Activated CD8-positive, alpha-beta memory T cell treated with anti-CD3 and anti-CD28 coated beads, Interleukin-2, amount 50 U/mL, for 24 hours (primary cell): Measurements from ENCODE around the gene FAM50B.
"Not testable (repeated sequence)": the region's sequence is repeated elsewhere in the genome, so short reads cannot be mapped to it uniquely, and the experiment has no call there.

Experiments
- DNase-seq: peaks from one replicate; pipeline ENCODE4 v3.0.0-alpha.2; 2020; ENCODE audit errors: extremely low read depth

FAM50B gene

DNA sequence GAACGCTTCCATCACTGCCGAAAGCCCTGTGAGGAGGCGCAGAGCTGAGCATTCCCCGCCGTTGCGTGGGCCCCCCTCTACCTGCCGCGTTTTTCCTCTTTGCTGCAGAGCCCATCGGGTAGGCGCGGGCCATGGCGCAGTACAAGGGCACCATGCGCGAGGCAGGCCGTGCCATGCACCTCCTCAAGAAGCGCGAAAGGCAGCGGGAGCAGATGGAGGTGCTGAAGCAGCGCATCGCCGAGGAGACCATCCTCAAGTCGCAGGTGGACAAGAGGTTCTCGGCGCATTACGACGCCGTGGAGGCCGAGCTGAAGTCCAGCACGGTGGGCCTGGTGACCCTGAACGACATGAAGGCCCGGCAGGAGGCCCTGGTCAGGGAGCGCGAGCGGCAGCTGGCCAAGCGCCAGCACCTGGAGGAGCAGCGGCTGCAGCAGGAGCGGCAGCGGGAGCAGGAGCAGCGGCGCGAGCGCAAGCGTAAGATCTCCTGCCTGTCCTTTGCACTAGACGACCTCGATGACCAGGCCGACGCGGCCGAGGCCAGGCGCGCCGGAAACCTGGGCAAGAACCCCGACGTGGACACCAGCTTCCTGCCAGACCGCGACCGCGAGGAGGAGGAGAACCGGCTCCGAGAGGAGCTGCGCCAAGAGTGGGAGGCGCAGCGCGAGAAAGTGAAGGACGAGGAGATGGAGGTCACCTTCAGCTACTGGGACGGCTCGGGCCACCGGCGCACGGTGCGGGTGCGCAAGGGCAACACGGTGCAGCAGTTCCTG is 693 bp downstream of the FAM50B start:
- DNase-seq, result no peak

DNA sequence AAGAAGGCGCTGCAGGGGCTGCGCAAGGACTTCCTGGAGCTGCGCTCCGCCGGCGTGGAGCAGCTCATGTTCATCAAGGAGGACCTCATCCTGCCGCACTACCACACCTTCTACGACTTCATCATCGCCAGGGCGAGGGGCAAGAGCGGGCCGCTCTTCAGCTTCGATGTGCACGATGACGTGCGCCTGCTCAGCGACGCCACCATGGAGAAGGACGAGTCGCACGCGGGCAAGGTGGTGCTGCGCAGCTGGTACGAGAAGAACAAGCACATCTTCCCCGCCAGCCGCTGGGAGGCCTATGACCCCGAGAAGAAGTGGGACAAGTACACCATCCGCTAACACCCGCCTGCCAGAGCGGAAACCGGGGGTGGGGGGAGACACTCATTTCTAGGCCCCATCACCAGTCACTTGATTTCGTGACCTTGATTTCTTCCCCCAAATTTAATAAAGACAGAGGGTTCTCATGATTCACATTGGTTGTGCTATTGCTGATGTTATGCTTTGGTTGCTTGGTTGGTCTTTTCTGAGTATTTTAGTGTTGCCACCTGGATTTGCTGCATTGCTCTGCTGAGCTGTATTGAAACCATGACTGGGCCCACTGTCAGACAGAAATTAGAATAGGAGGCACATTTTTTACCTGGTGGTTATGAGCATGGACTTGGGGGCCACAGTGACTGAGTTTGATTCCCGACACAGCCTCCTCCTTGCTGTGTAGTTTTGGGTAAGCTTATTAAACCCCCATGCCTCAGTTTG is 1.5 kb downstream of the FAM50B start:
- no peak for DNase-seq

DNA sequence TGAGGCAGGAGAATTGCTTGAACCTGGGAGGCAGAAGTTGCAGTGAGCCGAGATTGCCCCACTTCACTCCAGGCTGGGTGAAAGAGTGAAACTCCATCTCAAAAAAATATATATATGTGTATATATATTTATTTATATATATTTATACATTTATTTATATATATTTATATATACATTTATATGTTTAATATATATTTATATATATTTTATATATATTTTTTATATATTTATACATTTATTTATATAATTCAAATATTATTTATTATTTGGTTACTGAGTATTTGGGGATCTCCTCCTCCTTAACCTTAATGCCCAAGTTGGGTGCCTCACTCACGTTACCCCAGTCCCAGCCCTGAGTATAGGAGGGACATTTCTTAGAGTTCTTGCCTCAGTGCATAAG is 2.7 kb downstream of the FAM50B start:
- no peak for DNase-seq

DNA sequence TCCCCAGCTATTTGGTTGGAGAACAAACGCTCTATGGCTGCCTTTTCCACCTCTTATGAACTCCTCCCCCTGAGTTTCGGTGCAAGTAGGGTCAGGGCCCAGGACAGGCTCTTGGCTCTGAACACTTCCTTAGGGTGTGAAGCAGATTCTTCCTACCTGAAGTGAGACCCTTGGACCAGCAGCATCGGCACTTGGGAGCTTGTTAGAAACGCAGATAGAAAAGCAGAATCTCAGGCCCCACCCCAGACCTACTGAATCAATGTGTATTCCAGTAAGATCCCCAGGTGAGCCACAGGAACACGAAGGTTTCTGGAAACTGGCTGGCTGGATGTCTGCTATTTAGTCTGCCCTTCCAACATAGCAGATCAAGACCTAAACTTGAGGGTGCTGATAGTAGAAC is 3.2 kb downstream of the FAM50B start:
- no peak for DNase-seq

DNA sequence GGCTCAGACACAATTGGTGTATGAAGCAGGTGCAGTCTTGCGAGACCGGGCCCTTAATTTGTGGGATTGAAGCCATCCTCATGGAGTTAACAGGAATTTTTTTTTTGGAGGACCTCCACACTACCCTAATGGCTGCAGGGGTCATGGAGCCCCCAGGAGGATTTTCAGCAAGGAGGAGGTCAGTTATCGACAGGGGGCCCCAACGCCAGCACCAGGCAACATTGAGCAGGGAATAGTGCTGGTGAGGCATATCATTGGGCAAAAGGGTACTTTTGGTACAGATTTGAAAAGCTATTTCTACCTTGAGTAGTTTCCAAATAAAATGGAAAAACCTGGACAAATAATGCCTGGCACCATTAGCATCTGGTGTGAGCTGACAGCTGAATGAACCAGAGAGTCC is 6.7 kb downstream of the FAM50B start:
- no peak for DNase-seq

DNA sequence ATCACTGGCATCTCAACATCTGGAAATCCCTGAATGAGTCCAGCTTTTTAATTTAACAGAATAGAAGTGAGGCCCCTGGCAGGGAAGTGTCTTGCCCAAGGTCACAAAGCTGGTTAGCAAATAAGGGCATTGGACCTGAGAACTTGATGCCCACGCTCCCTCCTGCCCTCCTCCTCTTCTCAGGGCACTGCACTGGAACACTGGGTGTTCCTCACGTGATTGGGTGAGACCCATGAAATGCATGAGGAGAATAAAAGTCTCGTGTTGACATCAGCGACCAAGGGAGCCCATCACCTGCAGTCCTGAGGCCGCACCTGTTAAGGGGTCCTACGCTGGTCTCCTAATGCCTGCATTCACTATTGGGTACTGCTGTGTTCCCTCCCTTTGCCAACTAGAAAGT is 7.4 kb downstream of the FAM50B start:
- DNase-seq, result no peak

DNA sequence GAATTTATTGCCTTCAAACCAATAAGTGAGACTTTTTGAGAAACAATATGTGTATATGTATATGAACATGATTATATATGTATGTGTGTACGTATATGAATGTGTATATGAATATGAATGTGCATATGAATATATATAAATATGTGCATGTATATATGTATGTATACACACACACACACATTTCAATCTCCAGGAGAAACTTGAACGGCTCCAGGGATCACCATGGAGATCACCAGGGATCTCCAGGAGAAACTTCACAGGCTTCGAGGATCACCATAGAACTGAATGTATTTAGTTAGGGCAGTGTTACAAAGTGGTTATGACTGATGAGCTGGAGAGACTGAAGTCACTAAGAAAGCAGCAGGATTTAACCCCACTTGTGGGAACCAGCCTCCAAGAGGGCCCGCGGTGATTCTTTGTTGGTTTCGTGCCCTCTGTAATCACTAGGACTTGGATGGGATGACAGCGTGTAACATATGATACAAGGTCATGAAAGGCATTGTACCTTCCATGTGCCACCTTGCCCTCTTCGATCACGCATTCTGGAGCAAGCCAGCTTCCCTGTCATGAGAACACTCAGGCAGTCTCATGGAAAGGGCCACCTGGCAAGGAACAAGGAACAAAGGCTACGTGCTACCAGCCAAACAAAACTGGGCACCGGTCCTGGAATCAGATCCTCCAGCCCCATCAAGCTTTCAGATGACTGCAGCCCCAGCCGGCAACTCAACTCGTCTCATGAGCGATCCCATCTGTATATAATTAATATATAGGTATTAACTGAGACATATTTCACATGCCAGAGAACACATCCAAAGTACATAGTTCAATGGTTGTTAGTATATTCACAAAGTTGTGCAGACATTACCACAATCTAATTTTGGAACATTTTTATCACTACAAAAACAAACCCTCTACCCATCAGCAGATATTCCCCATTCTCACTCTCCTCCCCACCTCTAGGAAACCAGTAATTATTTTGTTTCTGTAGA is 8.6 kb downstream of the FAM50B start:
- DNase-seq, result no peak

DNA sequence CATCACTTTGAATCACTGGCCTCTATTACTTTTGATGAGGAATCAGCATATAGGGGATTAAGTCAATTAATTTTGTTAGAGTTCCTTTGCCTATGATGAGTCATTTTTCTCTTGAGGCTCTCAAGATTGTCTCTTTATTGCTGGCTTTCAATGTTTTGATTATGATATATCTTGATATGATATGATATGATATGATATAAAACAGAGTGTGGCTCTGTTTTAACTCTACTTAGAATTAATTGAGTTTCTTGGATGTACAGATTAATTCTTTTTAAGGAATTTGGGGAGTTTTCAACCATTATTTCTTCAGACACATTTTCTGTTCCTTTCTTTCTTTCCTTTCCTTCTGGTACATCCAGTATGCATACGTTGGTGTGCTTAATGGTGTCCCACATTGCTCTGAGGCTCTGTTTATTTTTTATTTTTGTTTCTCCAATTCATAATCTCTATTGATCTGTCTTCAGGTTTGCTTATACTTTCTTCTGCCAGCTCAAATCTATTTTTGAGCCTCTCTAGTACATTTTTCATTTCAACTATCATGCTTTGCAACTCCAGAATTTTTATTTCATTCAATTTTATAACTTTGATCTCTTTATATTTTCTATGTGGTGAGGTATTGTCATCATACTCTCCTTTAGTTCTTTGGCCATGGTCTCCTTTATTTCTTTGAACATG is 10.8 kb downstream of the FAM50B start:
- DNase-seq, result no peak

DNA sequence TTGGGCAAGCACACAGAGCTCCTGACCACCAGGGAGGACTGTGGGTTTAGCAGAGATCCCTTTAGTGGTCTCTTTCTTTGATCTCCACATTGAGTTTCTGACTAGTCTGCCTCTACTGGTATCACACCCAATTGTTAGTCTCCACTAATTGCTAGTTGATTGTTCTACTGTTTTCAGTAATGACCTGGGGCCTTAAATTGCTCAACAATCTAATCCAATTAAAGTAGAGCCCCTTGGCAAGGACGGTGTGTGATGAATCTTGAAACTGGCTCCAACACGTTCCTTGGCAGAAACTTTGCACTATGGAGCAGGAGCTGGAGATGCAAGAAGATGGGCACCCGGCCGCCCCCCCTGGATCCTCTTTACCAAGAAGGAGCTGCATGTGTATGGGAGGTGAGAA is 12.3 kb downstream of the FAM50B start:
- DNase-seq, result no peak

DNA sequence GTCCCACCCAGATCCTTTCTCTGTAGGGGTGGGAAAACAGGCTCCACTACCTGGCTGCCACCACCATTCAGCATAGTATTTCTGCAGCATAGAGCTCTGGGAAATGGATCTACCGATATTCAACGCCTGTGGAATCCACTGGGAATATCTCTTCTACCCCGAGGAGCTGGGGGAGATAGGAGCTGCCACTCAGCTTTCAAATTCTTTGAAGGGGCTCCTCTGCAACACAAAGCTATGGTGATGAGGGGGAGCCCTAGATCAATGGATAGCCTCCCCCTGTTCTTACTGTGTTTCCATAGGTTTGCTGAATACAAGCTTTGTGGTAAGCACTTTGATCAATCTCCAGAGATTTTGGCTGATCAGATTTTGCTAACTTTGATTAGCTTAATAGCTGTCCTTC is 12.9 kb downstream of the FAM50B start:
- DNase-seq, result no peak

DNA sequence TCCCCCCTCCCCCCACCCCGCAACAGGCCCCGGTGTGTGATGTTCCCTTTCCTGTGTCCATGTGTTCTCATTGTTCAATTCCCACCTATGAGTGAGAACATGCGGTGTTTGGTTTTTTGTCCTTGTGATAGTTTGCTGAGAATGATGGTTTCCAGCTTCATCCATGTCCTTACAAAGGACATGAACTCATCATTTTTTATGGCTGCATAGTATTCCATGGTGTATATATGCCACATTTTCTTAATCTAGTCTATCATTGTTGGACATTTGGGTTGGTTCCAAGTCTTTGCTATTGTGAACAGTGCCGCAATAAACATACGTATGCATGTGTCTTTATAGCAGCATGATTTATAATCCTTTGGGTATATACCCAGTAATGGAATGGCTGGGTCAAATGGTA is 14.1 kb downstream of the FAM50B start:
- not testable (repeated sequence) for DNase-seq

DNA sequence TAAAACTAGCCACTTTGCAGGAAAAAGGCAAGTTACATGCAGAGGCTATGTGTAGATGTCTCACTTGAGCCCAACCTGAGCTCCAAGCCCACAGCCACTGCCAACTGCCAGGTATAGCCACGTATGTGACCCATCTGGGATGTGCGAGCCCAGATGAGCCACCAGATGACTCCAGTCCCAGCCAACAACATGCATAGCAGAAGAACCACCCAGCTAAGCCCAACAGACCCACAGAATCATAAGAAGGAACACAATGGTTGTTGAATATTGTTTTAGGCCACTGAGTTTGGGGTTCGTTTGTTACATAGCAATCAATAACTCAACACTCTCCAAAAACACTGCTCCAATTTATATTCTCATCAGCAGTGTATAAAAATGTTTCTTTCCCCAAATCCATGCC is 16.3 kb downstream of the FAM50B start:
- no peak for DNase-seq

DNA sequence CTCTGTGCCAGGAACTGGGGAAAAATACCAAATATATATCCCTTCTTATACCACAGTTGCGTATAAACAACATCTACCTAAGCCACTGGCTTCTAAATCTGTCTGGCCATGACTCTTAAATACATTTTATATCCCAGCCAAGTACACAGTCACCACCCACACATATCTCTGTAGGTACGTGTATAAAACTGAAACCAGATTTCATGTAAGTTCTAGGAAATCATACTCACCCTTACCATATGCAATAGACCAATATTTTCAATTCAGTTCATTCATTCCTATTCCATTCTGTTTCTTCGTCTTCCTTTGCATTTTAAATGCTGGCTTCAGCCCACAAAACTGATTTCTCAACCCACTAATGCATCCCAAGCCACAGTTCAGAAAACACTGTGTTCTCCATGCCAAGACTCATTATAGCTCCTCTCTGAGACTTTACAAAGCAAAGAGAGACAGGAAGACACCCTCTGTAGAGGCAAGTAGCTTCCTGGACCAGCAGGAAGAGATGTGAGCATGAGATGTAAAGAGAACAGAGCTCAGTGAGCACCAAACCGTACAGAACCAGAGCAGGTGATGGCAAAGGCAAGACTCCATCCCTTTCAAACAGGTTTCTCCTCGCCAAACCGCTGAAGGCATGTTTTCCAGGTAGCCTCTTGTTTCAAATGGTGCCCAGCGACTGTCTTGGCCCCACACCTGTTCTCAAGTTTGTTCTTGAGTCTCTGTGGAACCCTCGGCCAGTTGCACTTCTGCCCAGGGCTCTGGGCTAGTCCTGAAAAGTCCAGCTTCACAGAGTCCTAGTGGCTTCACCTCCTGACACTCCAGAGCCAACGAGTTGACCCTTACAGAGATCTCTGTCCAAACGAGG is 18.7 kb downstream of the FAM50B start:
- DNase-seq, result no peak

DNA sequence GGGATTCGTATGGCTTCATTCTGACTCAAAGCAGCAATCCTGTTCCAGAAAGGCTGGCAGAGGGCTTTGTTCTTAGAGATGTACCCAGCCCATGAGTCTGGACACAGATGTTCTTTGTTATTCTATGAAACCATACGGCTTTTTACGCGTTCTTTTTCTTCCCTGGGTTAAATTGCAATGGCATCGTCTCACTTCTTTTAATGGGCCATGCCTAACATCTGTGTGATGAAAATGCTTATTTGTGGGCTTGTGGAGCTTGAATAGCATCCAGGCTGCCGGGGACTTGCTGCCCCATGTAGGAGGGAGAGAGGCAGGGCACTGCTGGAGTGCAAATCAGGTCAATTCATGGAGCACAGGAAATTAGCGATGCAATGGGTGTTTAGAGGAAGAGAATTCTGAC is 19.4 kb downstream of the FAM50B start:
- no peak for DNase-seq

DNA sequence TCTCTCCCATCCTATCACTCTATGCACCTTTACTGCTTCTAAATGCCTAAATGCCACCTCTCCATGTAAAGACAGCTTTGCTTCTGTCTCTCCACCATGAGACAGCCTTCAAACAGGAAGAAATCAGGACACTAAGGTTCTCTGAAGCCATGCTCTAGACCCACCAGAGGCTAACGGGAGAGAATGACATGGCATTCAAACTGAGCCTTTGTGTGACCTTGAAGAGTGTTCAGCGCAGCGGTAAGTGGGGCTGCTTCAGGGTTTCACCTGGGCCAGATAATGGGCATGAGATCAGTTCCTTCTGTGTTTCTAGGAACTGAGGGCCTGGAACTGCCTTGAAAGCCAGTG is 20.1 kb downstream of the FAM50B start:
- DNase-seq, result no peak

DNA sequence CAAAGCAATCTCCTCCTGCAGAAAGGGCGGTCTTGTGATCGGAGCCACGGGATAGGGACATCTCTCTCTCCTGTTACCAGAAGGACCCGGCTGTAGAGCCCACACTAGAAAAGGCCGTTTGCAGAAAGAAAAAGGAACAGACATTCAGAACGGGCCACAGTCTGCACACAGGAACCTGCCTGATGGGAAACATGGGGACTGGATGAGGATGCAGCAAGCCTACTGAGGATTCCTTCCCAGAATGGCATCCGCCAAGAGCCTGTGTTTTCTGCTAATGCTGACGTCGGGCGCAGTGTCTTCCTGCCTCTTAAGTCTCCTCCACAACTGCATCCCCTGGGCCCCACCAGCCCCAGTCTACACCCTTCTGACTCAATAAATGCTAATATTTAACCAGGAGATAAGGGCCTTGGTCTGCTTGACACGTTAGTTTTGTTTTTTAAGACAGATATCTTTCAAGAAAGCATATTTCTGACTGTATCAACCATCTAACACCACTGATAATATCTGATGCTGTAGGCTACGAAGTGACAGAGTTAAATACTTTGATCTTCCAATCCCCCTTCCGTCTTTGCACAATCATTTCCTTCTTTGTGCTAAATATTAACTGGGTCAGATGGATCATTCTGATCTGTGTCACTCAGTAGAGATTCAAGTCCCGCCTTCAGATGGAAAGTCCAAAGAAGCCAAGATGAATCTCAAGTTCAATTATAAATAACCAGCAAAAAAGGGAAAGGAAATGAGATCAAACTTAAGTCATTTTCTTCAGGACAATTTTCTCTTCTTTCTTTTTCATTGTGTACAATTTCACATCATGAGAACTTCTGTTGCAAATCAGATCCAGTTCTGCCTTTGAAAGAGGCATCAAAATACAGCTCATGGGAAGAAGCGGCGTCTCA is 20.7 kb downstream of the FAM50B start:
- no peak for DNase-seq

DNA sequence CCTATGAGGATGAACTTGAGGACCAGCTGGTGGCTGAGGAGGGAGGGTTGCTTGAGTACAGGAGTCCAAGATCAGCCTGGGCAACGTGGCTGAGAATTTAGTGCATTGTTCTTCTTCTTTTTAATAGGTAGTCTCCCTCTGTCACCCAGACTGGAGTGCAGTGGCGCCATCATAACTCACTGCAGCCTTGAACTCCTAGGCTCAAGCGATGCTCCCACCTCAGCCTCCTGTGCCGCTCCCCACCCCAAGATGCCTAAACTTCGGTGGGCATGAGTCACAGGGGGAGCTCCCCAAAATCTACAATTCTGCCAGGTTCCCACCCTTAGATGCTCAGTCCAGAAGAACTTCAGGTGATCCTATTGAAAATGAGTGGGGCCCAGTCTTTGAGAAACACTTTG is 21.4 kb downstream of the FAM50B start:
- no peak for DNase-seq

DNA sequence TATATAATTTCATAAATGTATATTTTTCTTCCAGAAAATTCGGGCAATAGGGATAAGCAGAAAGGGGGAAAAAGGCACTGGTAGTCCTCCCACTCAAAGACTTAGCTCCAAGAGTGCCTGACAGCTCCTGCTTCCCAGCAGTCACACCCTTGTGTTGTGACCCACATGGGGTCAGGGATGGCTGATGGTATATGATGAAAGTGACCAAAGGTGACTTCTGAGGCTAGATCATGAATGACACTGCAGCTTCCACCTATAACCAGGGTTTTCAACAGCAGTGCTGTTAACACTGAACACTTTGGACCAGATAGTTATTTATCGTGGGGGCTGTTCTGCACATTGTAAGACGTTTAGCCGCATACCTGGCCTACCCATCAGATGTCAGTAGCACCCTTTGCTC is 22.3 kb downstream of the FAM50B start:
- DNase-seq, result no peak

DNA sequence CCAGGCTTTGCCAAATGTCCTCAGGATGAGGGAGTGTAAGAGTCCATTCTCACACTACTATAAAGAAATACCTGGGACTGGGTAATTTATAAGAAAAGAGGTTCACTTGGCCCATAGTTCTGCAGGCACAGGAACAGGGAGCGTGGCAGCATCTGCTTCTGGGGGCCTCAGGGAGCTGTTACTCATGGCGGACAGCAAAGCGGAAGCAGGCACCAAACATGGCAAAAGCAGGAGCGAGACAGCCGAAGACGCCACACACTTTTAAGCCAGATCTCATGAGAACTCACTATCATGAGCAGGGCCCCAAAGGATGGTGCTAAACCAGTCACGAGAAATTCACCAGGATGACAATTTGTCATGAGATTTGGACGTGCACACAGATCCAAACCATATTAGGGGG is 22.8 kb downstream of the FAM50B start:
- DNase-seq, result no peak

DNA sequence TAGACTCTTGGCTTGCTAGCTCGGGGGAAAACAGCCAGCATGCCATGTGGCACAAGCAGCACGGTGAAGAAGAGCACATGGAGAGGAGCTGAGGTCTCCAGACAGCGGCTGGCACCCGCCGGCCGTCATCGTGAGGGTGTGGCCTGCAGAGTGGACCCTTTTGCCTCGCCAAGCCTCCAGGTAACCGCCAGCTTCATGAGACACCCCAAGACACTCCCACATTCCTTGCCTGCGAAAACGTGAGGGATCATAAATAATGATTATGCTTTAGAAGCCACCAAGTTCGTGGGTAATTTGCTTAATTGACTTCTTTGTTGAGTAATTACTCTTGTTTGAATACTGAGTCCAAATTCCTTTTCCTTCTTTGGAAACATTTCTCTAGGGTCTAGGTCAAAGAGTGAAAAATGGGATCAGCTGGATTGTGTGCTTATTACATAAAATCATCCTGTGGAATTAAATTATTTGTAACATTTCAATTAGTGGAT is 23.2 kb downstream of the FAM50B start:
- DNase-seq, result no peak
